Liver (tissue), 9 donors: ENCODE results near the gene MT1F. TPM values are rescaled to one million over a fixed set of nuclear protein-coding genes. Genes with fewer than 3 reads are reported as not detected.

ENCODE experiments used
- DNase-seq: peaks from one replicate; pipeline ENCODE4 v3.0.0-alpha.2; 2017; ENCODE audit warnings: low spot score
- H3K27ac ChIP-seq, 2 donors: one replicate each; pipeline ENCODE4 v1.7.0; 2013; ENCODE audit warnings: inconsistent platforms in 2 of 2, low read length in 2 of 2, control low read depth in 1 of 2, low read depth in 1 of 2, mild to moderate bottlenecking in 1 of 2
- H3K27me3 ChIP-seq, 4 donors: one replicate each; pipeline versions ENCODE4 v1.6.1 to v1.7.0; 2013; ENCODE audit warnings: low read length in 3 of 4, inconsistent platforms in 1 of 4, mild to moderate bottlenecking in 1 of 4, moderate library complexity in 1 of 4; ENCODE audit not compliant: control insufficient read depth in 4 of 4, insufficient read depth in 4 of 4
- H3K36me3 ChIP-seq, 4 donors: one replicate each; pipeline versions ENCODE4 v1.6.1 to v1.7.0; 2013; ENCODE audit warnings: low read length in 3 of 4, mild to moderate bottlenecking in 3 of 4, low read depth in 1 of 4, moderate library complexity in 1 of 4; ENCODE audit not compliant: control insufficient read depth in 4 of 4, insufficient read depth in 3 of 4
- H3K4me1 ChIP-seq, 4 donors: one replicate each; pipeline versions ENCODE4 v1.6.1 to v1.7.0; 2013; ENCODE audit warnings: low read length in 3 of 4, mild to moderate bottlenecking in 3 of 4, moderate library complexity in 1 of 4; ENCODE audit not compliant: control insufficient read depth in 4 of 4, insufficient read depth in 4 of 4
- H3K4me3 ChIP-seq, 3 donors: one replicate each; pipeline versions ENCODE4 v1.6.1 to v1.7.0; 2013; ENCODE audit warnings: low read length in 3 of 3, control low read depth in 1 of 3, low read depth in 1 of 3, mild to moderate bottlenecking in 1 of 3
- H3K9ac ChIP-seq, 2 donors: one replicate each; pipeline ENCODE4 v1.7.0; 2013; ENCODE audit warnings: low read length in 2 of 2, mild to moderate bottlenecking in 2 of 2, moderate library complexity in 2 of 2, control low read depth in 1 of 2, low read depth in 1 of 2
- H3K9me3 ChIP-seq, 4 donors: one replicate each; pipeline versions ENCODE4 v1.6.1 to v1.7.0; 2013; ENCODE audit warnings: low read length in 3 of 4; ENCODE audit not compliant: control insufficient read depth in 4 of 4
- ATF3 ChIP-seq: IDR thresholded peaks from 2 replicates; pipeline ENCODE4 v1.6.1; 2016; ENCODE audit warnings: antibody characterized with exemption
- CTCF ChIP-seq: fragments of 150-350 bp; IDR thresholded peaks from 2 replicates; pipeline ENCODE4 v1.5.1; 2017; ENCODE audit warnings: improper control_type of control experiment, low read depth, low read length; ENCODE audit not compliant: missing input control
- EGR1 ChIP-seq, 2 donors: IDR thresholded peaks; 2 replicates each; pipeline ENCODE4 v1.6.1; 2016 to 2018; ENCODE audit warnings: antibody characterized with exemption in 2 of 2, low read depth in 2 of 2
- FOXA1 ChIP-seq: IDR thresholded peaks from 2 replicates; pipeline ENCODE4 v1.6.1; 2016; ENCODE audit warnings: antibody characterized with exemption
- FOXA2 ChIP-seq: IDR thresholded peaks from 2 replicates; pipeline ENCODE4 v1.6.1; 2016; ENCODE audit warnings: antibody characterized with exemption
- GABPA ChIP-seq, 2 donors: IDR thresholded peaks in 1 of 2; conservative IDR thresholded peaks in 1 of 2; 2 replicates each; pipeline ENCODE4 v1.6.1; 2016; ENCODE audit warnings: antibody characterized with exemption in 2 of 2, mild to moderate bottlenecking in 1 of 2, moderate library complexity in 1 of 2
- HNF4A ChIP-seq, 2 donors: conservative IDR thresholded peaks; 2 replicates each; pipeline ENCODE4 v1.6.1; 2016; ENCODE audit warnings: antibody characterized with exemption in 2 of 2, mild to moderate bottlenecking in 2 of 2
- HNF4G ChIP-seq: IDR thresholded peaks from 2 replicates; pipeline ENCODE4 v1.6.1; 2016; ENCODE audit warnings: antibody characterized with exemption
- JUND ChIP-seq, 2 donors: IDR thresholded peaks; 2 replicates each; pipeline ENCODE4 v1.6.1; 2016; ENCODE audit warnings: antibody characterized with exemption in 2 of 2
- MAX ChIP-seq: IDR thresholded peaks from 2 replicates; pipeline ENCODE4 v1.6.1; 2016; ENCODE audit warnings: antibody characterized with exemption
- NR2F2 ChIP-seq: IDR thresholded peaks from 2 replicates; pipeline ENCODE4 v1.6.1; 2016; ENCODE audit warnings: antibody characterized with exemption
- RAD21 ChIP-seq, 2 donors: IDR thresholded peaks; 2 replicates each; pipeline ENCODE4 v1.6.1; 2016; ENCODE audit warnings: antibody characterized with exemption in 2 of 2, mild to moderate bottlenecking in 2 of 2
- REST ChIP-seq: IDR thresholded peaks from 2 replicates; pipeline ENCODE4 v1.6.1; 2016; ENCODE audit warnings: antibody characterized with exemption, mild to moderate bottlenecking
- RXRA ChIP-seq, 2 donors: IDR thresholded peaks; 2 replicates each; pipeline ENCODE4 v1.6.1; 2017 to 2018; ENCODE audit warnings: antibody characterized with exemption in 2 of 2, mild to moderate bottlenecking in 1 of 2
- SP1 ChIP-seq: IDR thresholded peaks from 2 replicates; pipeline ENCODE4 v1.6.1; 2018; ENCODE audit warnings: antibody characterized with exemption, mild to moderate bottlenecking
- TAF1 ChIP-seq: conservative IDR thresholded peaks from 2 replicates; pipeline ENCODE4 v1.6.1; 2016; ENCODE audit warnings: antibody characterized with exemption, mild to moderate bottlenecking
- YY1 ChIP-seq: IDR thresholded peaks from 2 replicates; pipeline ENCODE4 v1.6.1; 2016; ENCODE audit warnings: antibody characterized with exemption, mild to moderate bottlenecking
- ZBTB33 ChIP-seq: IDR thresholded peaks from 2 replicates; pipeline ENCODE4 v1.6.1; 2016; ENCODE audit warnings: antibody characterized with exemption
- WGBS: extraction: QIAGEN DNeasy Blood & Tissue Kit; methylation state at CpG from one replicate; pipeline ENCODE4 v1.1.7; 2013; 5-methylcytosine and 5-hydroxymethylcytosine counted together
- polyA plus RNA-seq, 2 donors: library from polyadenylated mRNA; stranded (reverse) in 1 of 2; unstranded in 1 of 2; fragments of 200-250 nt in 1 of 2; fragments of >200 nt in 1 of 2; fragmentation: Nextera tagmentation in 1 of 2; extraction: Ambion mirVana in 1 of 2; gene quantifications; one replicate each; pipeline versions ENCODE4 v1.2.1 to v1.2.3, GENCODE V29; 2013 to 2015
- total RNA-seq, 2 donors: library from RNA; depleted of rRNA; stranded (reverse); fragments of >200 nt; gene quantifications; one replicate each; pipeline ENCODE4 v1.2.3, GENCODE V29; 2014
- donor health status: healthy.
- donor health status: healthy.
- donor health status: healthy.
- donor health status: healthy.
- donor health status: healthy.

Gene MT1F
- total and polyA plus RNA-seq, 4 donors = 14.2 to 895 (median 134) TPM

GRCh38 chr16:56652600-56652999, 5.2 kb upstream of the MT1F start (continued):
- no peak for TF ChIP-seq REST
- no peak for TF ChIP-seq EGR1 (IDR thresholded peaks at IDR 0.05; ENCODE audit: low read depth in 2 of 2)
- no peak for TF ChIP-seq CTCF

GRCh38 chr16:56653218-56653617, 4.5 kb upstream of the MT1F start:
- TF ChIP-seq YY1 = no peak
- TF ChIP-seq FOXA2 = no peak
- no peak for TF ChIP-seq EGR1 (IDR thresholded peaks at IDR 0.05; ENCODE audit: low read depth in 2 of 2)
- no peak for TF ChIP-seq ZBTB33
- TF ChIP-seq RXRA (IDR thresholded peaks at IDR 0.05) = no peak
- TF ChIP-seq CTCF = no peak
- TF ChIP-seq ATF3 = no peak
- no peak for TF ChIP-seq NR2F2
- no peak for TF ChIP-seq HNF4G
- TF ChIP-seq RAD21 (IDR thresholded peaks at IDR 0.05) = no peak
- no peak for TF ChIP-seq GABPA (IDR thresholded peaks at IDR 0.05 in 1 of 2, conservative IDR thresholded peaks at IDR 0.05 in 1 of 2)
- TF ChIP-seq HNF4A (conservative IDR thresholded peaks at IDR 0.05) = no peak
- no peak for TF ChIP-seq REST
- no peak for TF ChIP-seq TAF1
- TF ChIP-seq JUND (IDR thresholded peaks at IDR 0.05) = no peak
- no peak for TF ChIP-seq SP1
- no peak for TF ChIP-seq MAX
- TF ChIP-seq FOXA1 = no peak
- H3K27me3 ChIP-seq = no peaks in the 10 kb centered on the region
- peaks cover 4 to 11% (median 6%) of the 10 kb centered on the region in 4 donors for H3K4me1 ChIP-seq
- no peaks in the 10 kb centered on the region for H3K9me3 ChIP-seq
- no peaks in the 10 kb centered on the region for H3K36me3 ChIP-seq
- H3K27ac ChIP-seq = no peak overlapping the region
- H3K4me3 ChIP-seq = no peak overlapping the region
- no peak for DNase-seq
- no peak overlapping the region for H3K9ac ChIP-seq
- WGBS = 89% methylated on average over 7 of the region's 7 CpGs
